Effector memory CD8-positive, alpha-beta T cell (primary cell): ENCODE measurements around the gene MYCN.

Experiments
- ATAC-seq: fragments of 150-1000 bp; cut with Tn5 transposase; replicated peaks from 2 replicates; pipeline ENCODE4 v1.10.0; 2021; ENCODE audit warnings: mild to moderate bottlenecking, moderate library complexity
- DNase-seq, 3 experiments: peaks; one replicate each; pipeline ENCODE4 v3.0.0; 2021
- H3K27ac Mint-ChIP-seq, 2 donors: one replicate each; pipeline ENCODE4 v1.8.0; 2022; ENCODE audit warnings: mild to moderate bottlenecking in 2 of 2, mixed read lengths in 2 of 2, moderate library complexity in 2 of 2
- H3K27me3 Mint-ChIP-seq, 2 donors: one replicate each; pipeline ENCODE4 v1.8.0; 2022; ENCODE audit warnings: mixed read lengths in 2 of 2
- H3K36me3 Mint-ChIP-seq: one replicate; pipeline ENCODE4 v1.8.0; 2022; ENCODE audit warnings: mild to moderate bottlenecking, moderate library complexity, mixed read lengths; ENCODE audit not compliant: insufficient read depth
- H3K4me1 Mint-ChIP-seq, 2 donors: one replicate each; pipeline ENCODE4 v1.8.0; 2022; ENCODE audit warnings: low read depth in 2 of 2, mixed read lengths in 2 of 2
- H3K4me3 Mint-ChIP-seq, 2 donors: one replicate each; pipeline ENCODE4 v1.8.0; 2022; ENCODE audit warnings: mild to moderate bottlenecking in 2 of 2, mixed read lengths in 2 of 2, moderate library complexity in 2 of 2
- H3K9me3 Mint-ChIP-seq, 2 donors: one replicate each; pipeline ENCODE4 v1.8.0; 2022; ENCODE audit warnings: mixed read lengths in 2 of 2

Gene MYCN

DNA sequence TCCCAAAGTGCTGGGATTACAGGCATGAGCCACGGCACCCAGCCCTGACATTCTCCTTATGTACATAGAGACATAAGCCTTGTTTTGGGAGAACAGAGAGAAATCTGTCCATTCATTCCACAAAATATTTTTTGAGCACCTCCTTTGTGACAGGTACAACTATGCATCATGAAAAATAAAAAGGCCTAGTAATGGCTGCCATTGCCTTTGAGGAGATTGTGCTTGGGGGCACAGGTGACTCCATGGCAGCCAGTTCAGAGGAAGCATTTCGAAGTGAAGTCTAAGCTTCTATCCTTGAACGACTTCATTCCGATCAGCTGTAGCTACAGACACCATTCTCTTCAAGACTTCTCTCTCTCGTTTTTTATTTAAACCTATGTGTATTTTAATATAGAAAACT lies 10.5 kb upstream of the MYCN start:
- no peaks in the 10 kb centered on the region for H3K36me3 Mint-ChIP-seq
- DNase-seq = no peak
- H3K27ac Mint-ChIP-seq = no peak overlapping the region

GRCh38 chr2:15930589-15931318 lies 9.6 kb upstream of the MYCN start:
- Mint-ChIP-seq H3K36me3 (no peaks in the 10 kb centered on the region), H3K9me3 (no peaks in the 10 kb centered on the region), H3K27ac (no peak overlapping the region), H3K27me3 (no peaks in the 10 kb centered on the region), H3K4me3 (no peak overlapping the region), H3K4me1 (no peaks in the 10 kb centered on the region)
- no peak for DNase-seq
- ATAC-seq = no peak

More for the DNA sequence above, 10.5 kb upstream of the MYCN start:
- no peak for ATAC-seq
- Mint-ChIP-seq H3K27me3 (no peaks in the 10 kb centered on the region), H3K9me3 (no peaks in the 10 kb centered on the region), H3K4me3 (no peak overlapping the region), H3K4me1 (no peaks in the 10 kb centered on the region)

DNA sequence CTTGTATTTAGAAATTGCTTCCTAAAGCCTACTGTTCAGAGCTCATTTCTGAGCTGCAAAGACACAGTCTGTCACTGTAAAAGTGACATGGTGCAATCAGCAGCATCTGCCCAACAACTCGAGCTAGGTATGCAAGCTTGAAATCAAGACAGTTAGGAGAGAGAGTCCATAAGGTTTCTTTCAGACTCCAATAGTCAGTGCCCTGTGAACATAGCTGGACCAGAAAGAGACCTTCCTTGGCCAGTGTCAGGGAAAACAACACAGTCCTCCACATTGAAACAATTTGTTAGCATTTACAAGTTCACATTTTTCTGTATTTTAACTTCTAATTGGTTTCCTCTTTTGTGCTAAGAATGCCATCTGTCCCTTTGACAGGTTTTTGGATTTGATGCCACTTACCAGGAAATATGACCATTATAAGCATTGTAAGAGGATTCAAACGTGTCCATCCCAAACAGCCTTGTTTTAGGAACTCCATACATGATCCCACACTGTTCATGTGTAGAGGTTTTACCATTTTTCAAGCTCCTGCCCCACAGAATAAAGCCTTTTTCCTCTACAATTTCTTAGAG lies 8.9 kb upstream of the MYCN start:
- no peaks in the 10 kb centered on the region for H3K27me3 Mint-ChIP-seq
- H3K4me1 Mint-ChIP-seq = no peaks in the 10 kb centered on the region
- H3K27ac Mint-ChIP-seq = no peak overlapping the region
- H3K4me3 Mint-ChIP-seq = no peak overlapping the region
- ATAC-seq (no peak), DNase-seq (no peak)
- H3K36me3 Mint-ChIP-seq = no peaks in the 10 kb centered on the region
- H3K9me3 Mint-ChIP-seq = no peaks in the 10 kb centered on the region

- H3K4me1 Mint-ChIP-seq = no peaks in the 10 kb centered on the region
- no peaks in the 10 kb centered on the region for H3K36me3 Mint-ChIP-seq
- H3K27ac Mint-ChIP-seq = no peak overlapping the region
- H3K27me3 Mint-ChIP-seq = peaks cover 4% of the 10 kb centered on the region in 2 donors
- no peak overlapping the region for H3K4me3 Mint-ChIP-seq
- H3K9me3 Mint-ChIP-seq = no peaks in the 10 kb centered on the region
- DNase-seq (no peak), ATAC-seq (no peak)
These were observed 8.4 kb upstream of the MYCN start for GRCh38 chr2:15931950-15932349.

GRCh38 chr2:15932394-15933183 lies 7.8 kb upstream of the MYCN start:
- Mint-ChIP-seq H3K36me3 (no peaks in the 10 kb centered on the region), H3K27ac (no peak overlapping the region), H3K27me3 (peaks cover 10 to 11% of the 10 kb centered on the region in 2 donors), H3K4me1 (no peaks in the 10 kb centered on the region), H3K9me3 (no peaks in the 10 kb centered on the region), H3K4me3 (no peak overlapping the region)
- DNase-seq = no peak
- ATAC-seq = no peak

DNA sequence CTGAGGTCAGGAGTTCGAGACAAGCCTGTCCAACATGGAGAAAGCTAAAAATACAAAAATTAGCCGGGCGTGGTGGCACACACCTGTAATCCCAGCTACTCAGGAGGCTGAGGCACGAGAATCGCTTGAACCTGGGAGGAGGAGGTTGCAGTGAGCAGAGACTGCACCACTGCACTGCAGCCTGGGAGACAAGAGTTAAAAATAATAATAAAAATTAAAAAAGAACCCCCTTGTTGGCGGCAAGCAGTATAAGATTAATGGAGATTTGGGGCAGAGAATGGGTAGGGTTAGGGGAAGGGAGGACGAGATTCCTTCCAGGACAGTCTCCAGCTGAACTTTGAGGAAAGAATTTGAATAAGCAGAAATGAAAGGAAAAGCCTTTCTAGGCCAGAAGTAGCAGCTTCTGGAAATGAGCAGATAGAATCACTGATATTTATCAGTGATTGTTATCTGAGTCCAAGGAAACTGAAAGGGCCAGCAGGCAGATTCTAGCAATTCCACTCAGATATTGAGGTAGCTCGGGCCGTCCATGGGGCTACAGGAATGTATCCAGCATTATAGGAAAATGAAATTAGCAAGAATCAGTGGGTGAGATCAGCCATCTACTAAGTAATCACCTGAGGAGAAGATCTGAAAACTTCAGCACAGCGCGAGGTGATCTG lies 7.0 kb upstream of the MYCN start:
- H3K9me3 Mint-ChIP-seq = no peaks in the 10 kb centered on the region
- DNase-seq (no peak), ATAC-seq (no peak)
- no peak overlapping the region for H3K4me3 Mint-ChIP-seq
- peaks cover 0 to under 1% of the 10 kb centered on the region in 2 donors for H3K4me1 Mint-ChIP-seq
- H3K27me3 Mint-ChIP-seq = peaks cover 15 to 18% of the 10 kb centered on the region in 2 donors
- no peaks in the 10 kb centered on the region for H3K36me3 Mint-ChIP-seq
- no peak overlapping the region for H3K27ac Mint-ChIP-seq

- DNase-seq (no peak), ATAC-seq (no peak)
- H3K4me1 Mint-ChIP-seq = peaks cover 0 to 6% of the 10 kb centered on the region in 2 donors
- H3K27ac Mint-ChIP-seq = no peak overlapping the region
- no peak overlapping the region for H3K4me3 Mint-ChIP-seq
- H3K27me3 Mint-ChIP-seq = peaks cover 26 to 29% of the 10 kb centered on the region in 2 donors
- no peaks in the 10 kb centered on the region for H3K36me3 Mint-ChIP-seq
- no peaks in the 10 kb centered on the region for H3K9me3 Mint-ChIP-seq
These were observed 5.9 kb upstream of the MYCN start for GRCh38 chr2:15934291-15934945.

DNA sequence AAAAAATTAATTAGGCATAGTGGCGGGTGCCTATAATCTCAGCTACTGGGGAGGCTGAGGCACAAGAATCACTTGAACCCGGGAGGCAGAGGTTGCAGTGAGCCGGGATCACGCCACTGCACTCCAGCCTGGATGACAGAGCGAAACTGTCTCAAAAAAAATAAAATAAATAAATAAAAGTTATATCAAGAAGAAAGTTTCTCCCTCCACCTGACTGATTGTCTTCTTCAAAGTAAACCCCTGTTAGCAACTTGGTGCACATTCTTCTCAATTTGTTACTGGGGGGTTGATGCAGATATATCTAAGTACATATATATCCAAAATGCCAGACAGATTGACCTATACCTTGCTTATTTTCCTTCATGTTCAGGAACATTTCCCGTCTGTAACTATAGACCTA lies 5.2 kb upstream of the MYCN start:
- DNase-seq (no peak), ATAC-seq (no peak)
- H3K27me3 Mint-ChIP-seq = peaks cover 26 to 32% of the 10 kb centered on the region in 2 donors
- peaks cover 0 to 6% of the 10 kb centered on the region in 2 donors for H3K4me1 Mint-ChIP-seq
- no peaks in the 10 kb centered on the region for H3K9me3 Mint-ChIP-seq
- no peak overlapping the region for H3K27ac Mint-ChIP-seq
- H3K4me3 Mint-ChIP-seq = no peak overlapping the region
- H3K36me3 Mint-ChIP-seq = no peaks in the 10 kb centered on the region

DNA sequence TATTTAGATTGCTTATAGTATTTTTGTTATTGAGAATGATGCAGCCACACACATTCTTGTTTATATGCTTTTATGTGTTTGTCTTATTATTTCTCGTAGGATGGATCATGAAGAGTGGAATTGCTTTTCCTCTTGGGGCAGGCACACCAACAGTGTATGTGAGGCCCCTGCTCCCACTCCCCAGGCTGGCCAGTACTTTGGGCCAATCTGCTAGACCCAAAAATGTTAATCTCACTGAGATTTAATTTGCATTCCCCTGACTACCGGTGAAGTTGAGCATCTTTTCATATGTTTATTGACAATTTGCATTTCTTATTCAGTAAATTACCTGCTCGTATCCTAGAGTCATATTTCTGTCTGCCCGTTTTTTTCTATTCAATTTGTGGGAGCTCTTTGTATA lies 4.7 kb upstream of the MYCN start:
- DNase-seq (no peak), ATAC-seq (no peak)
- Mint-ChIP-seq H3K36me3 (no peaks in the 10 kb centered on the region), H3K27ac (no peak overlapping the region), H3K4me3 (no peak overlapping the region), H3K27me3 (peaks cover 27 to 37% of the 10 kb centered on the region in 2 donors), H3K9me3 (no peaks in the 10 kb centered on the region), H3K4me1 (peaks cover 0 to 6% of the 10 kb centered on the region in 2 donors)

DNA sequence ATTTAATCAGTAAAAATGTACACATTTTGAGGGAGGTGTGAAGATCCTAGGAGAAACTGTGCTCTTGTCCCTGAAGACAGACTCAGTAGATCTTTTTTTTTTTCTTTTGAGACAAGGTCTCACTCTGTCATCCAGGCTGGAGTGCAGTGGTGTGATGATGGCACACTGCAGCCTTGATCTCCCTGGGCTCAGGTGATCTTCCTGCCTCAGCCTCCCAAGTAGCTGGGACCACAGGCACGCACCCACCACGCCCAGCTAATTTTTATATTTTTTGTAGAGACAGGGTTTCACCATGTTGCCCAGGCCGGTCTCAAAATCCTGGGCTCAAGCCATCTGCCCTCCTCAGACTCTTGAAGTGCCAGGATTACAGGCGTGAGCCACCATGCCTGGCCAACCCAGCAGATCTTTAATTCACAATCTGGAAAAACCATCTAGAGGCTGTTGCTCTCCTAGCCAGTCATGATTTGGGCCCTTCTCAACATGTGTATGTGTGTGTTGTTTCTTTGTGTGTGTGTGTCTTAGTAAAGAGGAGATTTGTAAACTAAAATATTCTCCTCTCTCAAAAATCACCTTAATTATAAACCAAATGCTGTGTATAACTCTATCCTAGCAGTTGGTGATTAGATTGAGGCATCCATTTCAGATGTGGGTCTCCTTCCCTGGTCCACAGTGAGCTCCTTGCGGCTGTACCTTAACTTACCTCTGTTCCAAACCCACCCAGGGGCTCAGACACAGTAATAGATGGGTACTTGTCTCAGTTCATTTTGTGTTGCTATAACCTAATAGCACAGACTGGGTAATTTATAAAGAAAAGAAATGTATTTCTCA lies 3.9 kb upstream of the MYCN start:
- H3K36me3 Mint-ChIP-seq = no peaks in the 10 kb centered on the region
- peaks cover 35 to 45% of the 10 kb centered on the region in 2 donors for H3K27me3 Mint-ChIP-seq
- H3K9me3 Mint-ChIP-seq = no peaks in the 10 kb centered on the region
- no peak overlapping the region for H3K4me3 Mint-ChIP-seq
- no peak overlapping the region for H3K27ac Mint-ChIP-seq
- ATAC-seq (no peak), DNase-seq (no peak)
- H3K4me1 Mint-ChIP-seq = peaks cover 0 to 7% of the 10 kb centered on the region in 2 donors

- no peak for ATAC-seq
- peaks cover 35 to 46% of the 10 kb centered on the region in 2 donors for H3K27me3 Mint-ChIP-seq
These were observed 3.1 kb upstream of the MYCN start for GRCh38 chr2:15937105-15937881.

More at GRCh38 chr2:15937105-15937881, 3.1 kb upstream of the MYCN start:
- H3K27ac Mint-ChIP-seq = no peak overlapping the region
- no peak overlapping the region for H3K4me3 Mint-ChIP-seq
- no peaks in the 10 kb centered on the region for H3K36me3 Mint-ChIP-seq
- DNase-seq = no peak
- H3K9me3 Mint-ChIP-seq = no peaks in the 10 kb centered on the region
- peaks cover 0 to 7% of the 10 kb centered on the region in 2 donors for H3K4me1 Mint-ChIP-seq
